SK-N-SH (cell line): ENCODE measurements around the gene PPP1R9B. TPM values are rescaled to one million over a fixed set of nuclear protein-coding genes. Genes with fewer than 3 reads are reported as not detected.

Experiments used
- CTCF ChIA-PET: fragments of 300-600, 350-600 bp; formaldehyde crosslinking; extraction: SDS; loops from one replicate; lab custom pipeline; 2021; lab: Yijun Ruan, JAX
- POLR2A ChIA-PET: fragments of 350-600 bp; sonication (Branson Sonifier 250); formaldehyde crosslinking; extraction: SDS; loops from one replicate; lab custom pipeline; 2020; ENCODE audit warnings: antibody characterized with exemption, inconsistent platforms; lab: Yijun Ruan, JAX
- DNase-seq: peaks from one replicate; pipeline ENCODE4 v3.0.0; 2012
- H2AFZ ChIP-seq: fragments of 200-600 bp; sonication (generic); 2 replicates; pipeline ENCODE4 v1.8.1; 2016; ENCODE audit warnings: antibody characterized with exemption, mild to moderate bottlenecking, low read depth
- H3F3A ChIP-seq: fragments of 200-600 bp; sonication (generic); replicated peaks from 2 replicates; pipeline ENCODE3; 2016; ENCODE audit warnings: antibody characterized with exemption, mild to moderate bottlenecking; ENCODE audit not compliant: insufficient read depth
- H3K27ac ChIP-seq, 2 experiments: fragments of 200-500 bp in 1 of 2; fragments of 200-600 bp in 1 of 2; sonication (Bioruptor generic) in 1 of 2; sonication (generic), shearing (Covaris generic) in 1 of 2; 2 replicates each; pipeline versions ENCODE4 v1.5.1 to v1.6.1; 2014 to 2016; ENCODE audit warnings: low read depth in 2 of 2, inconsistent platforms in 1 of 2, low read length in 1 of 2, mild to moderate bottlenecking in 1 of 2, mixed read lengths in 1 of 2
- H3K27me3 ChIP-seq: fragments of 200-600 bp; sonication (generic), shearing (Covaris generic); 2 replicates; pipeline ENCODE4 v1.6.1; 2016; ENCODE audit warnings: mixed run types; ENCODE audit not compliant: insufficient read depth
- H3K36me3 ChIP-seq, 2 experiments: fragments of 200-500 bp in 1 of 2; fragments of 200-600 bp in 1 of 2; sonication (Bioruptor generic) in 1 of 2; sonication (generic) in 1 of 2; replicated peaks in 1 of 2; 2 replicates each; pipeline versions ENCODE3 to v1.5.1; 2014 to 2016; ENCODE audit warnings: low read length in 1 of 2, mild to moderate bottlenecking in 1 of 2; ENCODE audit not compliant: insufficient read depth in 2 of 2, control insufficient read depth in 1 of 2
- H3K4me1 ChIP-seq, 2 experiments: fragments of 200-500 bp in 1 of 2; fragments of 200-600 bp in 1 of 2; sonication (Bioruptor generic) in 1 of 2; sonication (generic), shearing (Covaris generic) in 1 of 2; 2 replicates each; pipeline versions ENCODE4 v1.5.1 to v1.6.1; 2014 to 2016; ENCODE audit warnings: low read depth in 1 of 2, low read length in 1 of 2, mixed run types in 1 of 2; ENCODE audit not compliant: insufficient read depth in 2 of 2, control insufficient read depth in 1 of 2
- H3K4me2 ChIP-seq: fragments of 200-600 bp; sonication (generic), shearing (Covaris generic); 2 replicates; pipeline ENCODE4 v1.6.1; 2017; ENCODE audit warnings: mixed run types
- H3K4me3 ChIP-seq, 2 experiments: fragments of 200-500 bp in 1 of 2; fragments of 200-600 bp in 1 of 2; sonication (Bioruptor generic) in 1 of 2; sonication (generic), shearing (Covaris generic) in 1 of 2; 2 replicates each; pipeline versions ENCODE4 v1.5.1 to v1.8.1; 2014 to 2016; ENCODE audit warnings: low read depth in 2 of 2, inconsistent platforms in 1 of 2, low read length in 1 of 2, mild to moderate bottlenecking in 1 of 2, mixed read lengths in 1 of 2, moderate library complexity in 1 of 2
- H3K79me2 ChIP-seq: fragments of 200-600 bp; sonication (generic); 2 replicates; pipeline ENCODE4 v1.8.1; 2017; ENCODE audit warnings: mild to moderate bottlenecking; ENCODE audit not compliant: insufficient read depth
- H3K9ac ChIP-seq: fragments of 200-600 bp; sonication (generic); 2 replicates; pipeline ENCODE4 v1.6.1; 2017; ENCODE audit warnings: mixed run types
- H3K9me2 ChIP-seq: fragments of 200-600 bp; sonication (generic); 2 replicates; pipeline ENCODE4 v1.6.1; 2017; ENCODE audit warnings: mixed run types
- H3K9me3 ChIP-seq: fragments of 200-600 bp; sonication (generic); 2 replicates; pipeline ENCODE4 v1.6.1; 2017; ENCODE audit warnings: mixed run types, mild to moderate bottlenecking, moderate library complexity
- H4K20me1 ChIP-seq: fragments of 200-600 bp; sonication (generic); 2 replicates; pipeline ENCODE4 v1.6.1; 2017; ENCODE audit warnings: mild to moderate bottlenecking, mixed run types; ENCODE audit not compliant: insufficient read depth
- FOSL2 ChIP-seq: IDR thresholded peaks from 2 replicates; pipeline ENCODE4 v1.4.0; 2012; ENCODE audit warnings: low read depth, mild to moderate bottlenecking, moderate library complexity, borderline replicate concordance
- FOXJ3 ChIP-seq: sonication (generic); formaldehyde crosslinking; IDR thresholded peaks from 2 replicates; pipeline ENCODE4 v1.5.1; 2020; ENCODE audit warnings: mild to moderate bottlenecking, missing genetic modification reagents
- FOXM1 ChIP-seq: IDR thresholded peaks from 2 replicates; pipeline ENCODE4 v1.4.0; 2012; ENCODE audit warnings: low read depth, mild to moderate bottlenecking
- GABPA ChIP-seq: IDR thresholded peaks from 2 replicates; pipeline ENCODE4 v1.4.0; 2012; ENCODE audit warnings: low read depth, mild to moderate bottlenecking
- MAX ChIP-seq: IDR thresholded peaks from 2 replicates; pipeline ENCODE4 v1.4.0; 2012; ENCODE audit warnings: low read depth
- NFIC ChIP-seq: IDR thresholded peaks from 2 replicates; pipeline ENCODE4 v1.4.0; 2012; ENCODE audit warnings: borderline replicate concordance
- RCOR1 ChIP-seq: fragments of 150-350 bp; IDR thresholded peaks from 2 replicates; pipeline ENCODE4 v1.6.1; 2017; ENCODE audit warnings: antibody characterized with exemption, low read length
- RFX5 ChIP-seq: IDR thresholded peaks from 2 replicates; pipeline ENCODE4 v1.6.1; 2012; ENCODE audit warnings: mild to moderate bottlenecking, improper control_type of control experiment, low read length
- SIN3A ChIP-seq: IDR thresholded peaks from 2 replicates; pipeline ENCODE4 v1.6.1; 2012; ENCODE audit warnings: low read depth, mild to moderate bottlenecking, low read length, moderate library complexity, borderline replicate concordance
- TEAD4 ChIP-seq: IDR thresholded peaks from 2 replicates; pipeline ENCODE4 v1.4.0; 2012; ENCODE audit warnings: mild to moderate bottlenecking, borderline replicate concordance; ENCODE audit not compliant: insufficient read depth
- WGBS: methylation state at CpG from one replicate; pipeline ENCODE4 v1.1.6; 2017; ENCODE audit warnings: low lambda C conversion rate; 5-methylcytosine and 5-hydroxymethylcytosine counted together
- polyA plus RNA-seq, 3 experiments: library from polyadenylated mRNA; depleted of rRNA; stranded (reverse); fragments of >200 nt; gene quantifications; 2 replicates each; pipeline ENCODE4 v1.2.3, GENCODE V29; 2012
- TF ChIP-seq, protein P1 (sequence below): IDR thresholded peaks from 2 replicates; pipeline ENCODE4 v1.6.1; 2012; ENCODE audit warnings: mild to moderate bottlenecking, low read depth, low read length, moderate library complexity
- TF ChIP-seq, protein P2 (sequence below): IDR thresholded peaks from 2 replicates; pipeline ENCODE4 v1.4.0; 2012; ENCODE audit warnings: low read depth, borderline replicate concordance

PPP1R9B gene
- polyA plus RNA-seq, 1 of the 3 experiments (the other 2 are of a cell fraction) = 35.2 TPM

- Histone ChIP-seq H2AFZ (no peak overlapping the region), H3K9me2 (no peaks in the 10 kb centered on the region), H3K4me1 (peaks cover 3 to 42% of the 10 kb centered on the region in 2 experiments; a peak in 1 of 4 replicates), H3K36me3 (peaks cover 0 to 17% of the 10 kb centered on the region in 2 experiments), H3K4me2 (no peak overlapping the region), H3K9me3 (no peaks in the 10 kb centered on the region), H3K27me3 (no peaks in the 10 kb centered on the region), H3K9ac (no peak overlapping the region), H3F3A (peaks cover 23% of the 10 kb centered on the region), H3K27ac (no peak overlapping the region), H3K79me2 (no peaks in the 10 kb centered on the region), H4K20me1 (peaks cover 9% of the 10 kb centered on the region), H3K4me3 (no peak overlapping the region)
- CTCF ChIA-PET = interaction anchor here (1.4 to 15.0 kb wide), 8 partner anchors 11 to 198 kb away, joined by 3 to 297 read pairs (median 18); partner anchors contain the start of gene COL1A1
- DNase-seq = no peak
- 76% methylated on average over 4 of the region's 4 CpGs for WGBS
- TF ChIP-seq SIN3A = no peak
- TF ChIP-seq FOXJ3 = no peak
- no peak for TF ChIP-seq GABPA
- POLR2A ChIA-PET = no interaction called here
Observed at GRCh38 chr17:50098583-50098982, 51.9 kb downstream of the PPP1R9B start.

GRCh38 chr17:50097926-50098325 is 52.6 kb downstream of the PPP1R9B start:
- POLR2A ChIA-PET = no interaction called here
- H3K9me2 ChIP-seq = no peaks in the 10 kb centered on the region
- no peak overlapping the region for H3K9ac ChIP-seq
- H3K4me3 ChIP-seq = no peak overlapping the region
- CTCF ChIA-PET = interaction anchor here (1.2 to 15.0 kb wide), 10 partner anchors 11 to 199 kb away, joined by 3 to 297 read pairs (median 5); partner anchors contain the start of gene COL1A1
- H2AFZ ChIP-seq = no peak overlapping the region
- peaks cover 30% of the 10 kb centered on the region for H3F3A ChIP-seq
- H3K79me2 ChIP-seq = no peaks in the 10 kb centered on the region
- no peak for DNase-seq
- 88% methylated on average over 4 of the region's 4 CpGs for WGBS
- H3K4me2 ChIP-seq = no peak overlapping the region
- H3K27me3 ChIP-seq = no peaks in the 10 kb centered on the region
- H3K4me1 ChIP-seq = peaks cover 3 to 40% of the 10 kb centered on the region in 2 experiments; a peak in 1 of 4 replicates
- H4K20me1 ChIP-seq = peaks cover 16% of the 10 kb centered on the region
- H3K27ac ChIP-seq = no peak overlapping the region
- H3K36me3 ChIP-seq = peaks cover 0 to 17% of the 10 kb centered on the region in 2 experiments
- TF ChIP-seq RCOR1 (no peak), FOSL2 (no peak), TEAD4 (no peak)
- no peaks in the 10 kb centered on the region for H3K9me3 ChIP-seq

GRCh38 chr17:50097455-50097854 is 53.0 kb downstream of the PPP1R9B start:
- no peak overlapping the region for H3K27ac ChIP-seq
- POLR2A ChIA-PET = no interaction called here
- H2AFZ ChIP-seq = no peak overlapping the region
- H3K9me2 ChIP-seq = no peaks in the 10 kb centered on the region
- no peak for DNase-seq
- H3K9ac ChIP-seq = no peak overlapping the region
- H4K20me1 ChIP-seq = peaks cover 17% of the 10 kb centered on the region
- CTCF ChIA-PET = interaction anchor here (0.7 to 15.0 kb wide), 12 partner anchors 10 to 104 kb away, joined by 3 to 297 read pairs (median 5); partner anchors contain the start of gene COL1A1
- no peak overlapping the region for H3K4me3 ChIP-seq
- H3K4me1 ChIP-seq = peaks cover 3 to 35% of the 10 kb centered on the region in 2 experiments; a peak in 1 of 4 replicates
- H3K4me2 ChIP-seq = no peak overlapping the region
- TF ChIP-seq MAX (no peak), NFIC (no peak), SIN3A (no peak), RCOR1 (no peak), TEAD4 (no peak), FOXM1 (no peak), RFX5 (no peak)
- TF ChIP-seq, protein P1, sequence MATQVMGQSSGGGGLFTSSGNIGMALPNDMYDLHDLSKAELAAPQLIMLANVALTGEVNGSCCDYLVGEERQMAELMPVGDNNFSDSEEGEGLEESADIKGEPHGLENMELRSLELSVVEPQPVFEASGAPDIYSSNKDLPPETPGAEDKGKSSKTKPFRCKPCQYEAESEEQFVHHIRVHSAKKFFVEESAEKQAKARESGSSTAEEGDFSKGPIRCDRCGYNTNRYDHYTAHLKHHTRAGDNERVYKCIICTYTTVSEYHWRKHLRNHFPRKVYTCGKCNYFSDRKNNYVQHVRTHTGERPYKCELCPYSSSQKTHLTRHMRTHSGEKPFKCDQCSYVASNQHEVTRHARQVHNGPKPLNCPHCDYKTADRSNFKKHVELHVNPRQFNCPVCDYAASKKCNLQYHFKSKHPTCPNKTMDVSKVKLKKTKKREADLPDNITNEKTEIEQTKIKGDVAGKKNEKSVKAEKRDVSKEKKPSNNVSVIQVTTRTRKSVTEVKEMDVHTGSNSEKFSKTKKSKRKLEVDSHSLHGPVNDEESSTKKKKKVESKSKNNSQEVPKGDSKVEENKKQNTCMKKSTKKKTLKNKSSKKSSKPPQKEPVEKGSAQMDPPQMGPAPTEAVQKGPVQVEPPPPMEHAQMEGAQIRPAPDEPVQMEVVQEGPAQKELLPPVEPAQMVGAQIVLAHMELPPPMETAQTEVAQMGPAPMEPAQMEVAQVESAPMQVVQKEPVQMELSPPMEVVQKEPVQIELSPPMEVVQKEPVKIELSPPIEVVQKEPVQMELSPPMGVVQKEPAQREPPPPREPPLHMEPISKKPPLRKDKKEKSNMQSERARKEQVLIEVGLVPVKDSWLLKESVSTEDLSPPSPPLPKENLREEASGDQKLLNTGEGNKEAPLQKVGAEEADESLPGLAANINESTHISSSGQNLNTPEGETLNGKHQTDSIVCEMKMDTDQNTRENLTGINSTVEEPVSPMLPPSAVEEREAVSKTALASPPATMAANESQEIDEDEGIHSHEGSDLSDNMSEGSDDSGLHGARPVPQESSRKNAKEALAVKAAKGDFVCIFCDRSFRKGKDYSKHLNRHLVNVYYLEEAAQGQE = no peak
- TF ChIP-seq, protein P2, sequence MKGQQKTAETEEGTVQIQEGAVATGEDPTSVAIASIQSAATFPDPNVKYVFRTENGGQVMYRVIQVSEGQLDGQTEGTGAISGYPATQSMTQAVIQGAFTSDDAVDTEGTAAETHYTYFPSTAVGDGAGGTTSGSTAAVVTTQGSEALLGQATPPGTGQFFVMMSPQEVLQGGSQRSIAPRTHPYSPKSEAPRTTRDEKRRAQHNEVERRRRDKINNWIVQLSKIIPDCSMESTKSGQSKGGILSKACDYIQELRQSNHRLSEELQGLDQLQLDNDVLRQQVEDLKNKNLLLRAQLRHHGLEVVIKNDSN = no peak
- H3K27me3 ChIP-seq = no peaks in the 10 kb centered on the region
- peaks cover 0 to 17% of the 10 kb centered on the region in 2 experiments for H3K36me3 ChIP-seq
- no peaks in the 10 kb centered on the region for H3K9me3 ChIP-seq
- no peaks in the 10 kb centered on the region for H3K79me2 ChIP-seq
- peaks cover 34% of the 10 kb centered on the region for H3F3A ChIP-seq
- 100% methylated on average over 5 of the region's 7 CpGs for WGBS
